IMR-90 (cell line): Measurements from ENCODE around the gene INTS2. TPM values are rescaled to one million over a fixed set of nuclear protein-coding genes. Genes with fewer than 3 reads are reported as not detected.

Experiments used
- ATAC-seq: fragments of 200-7000 bp; cut with Tn5 transposase; 2 replicates; pipeline ENCODE4 v1.9.1; 2020; ENCODE audit warnings: low read depth, mild to moderate bottlenecking, moderate library complexity
- BruUV-seq: library from RNA; stranded (reverse); fragments of 400-500 nt; replicated peaks from 2 replicates; lab custom pipeline; 2021; lab: Mats Ljungman, UMichigan
- CTCF ChIA-PET: fragments of 300-600 bp; formaldehyde crosslinking; extraction: SDS; loops from one replicate; lab custom pipeline; 2021; ENCODE audit warnings: antibody characterized with exemption; lab: Yijun Ruan, JAX
- POLR2A ChIA-PET: fragments of 300-600 bp; sonication (Branson Sonifier 250); formaldehyde crosslinking; loops from one replicate; lab custom pipeline; 2022; ENCODE audit warnings: antibody characterized with exemption; ENCODE audit not compliant: unreplicated experiment; lab: Charles Lee
- DNase-seq: peaks from one replicate; pipeline ENCODE4 v3.0.0; 2013
- H2AFZ ChIP-seq: replicated peaks from 2 replicates; pipeline ENCODE3; 2013; ENCODE audit warnings: low read length, mild to moderate bottlenecking; ENCODE audit not compliant: poor library complexity
- H2AK5ac ChIP-seq: 2 replicates; pipeline ENCODE4 v1.6.1; 2013; ENCODE audit warnings: low read depth, low read length, inconsistent platforms
- H2AK9ac ChIP-seq: replicated peaks from 2 replicates; pipeline ENCODE3; 2013; ENCODE audit warnings: mild to moderate bottlenecking, low read depth, low read length, moderate library complexity; ENCODE audit not compliant: poor library complexity
- H2BK120ac ChIP-seq: 2 replicates; pipeline ENCODE4 v1.6.1; 2013; ENCODE audit warnings: low read depth, low read length, inconsistent platforms
- H2BK15ac ChIP-seq: 3 replicates; pipeline ENCODE4 v1.6.1; 2013; ENCODE audit warnings: low read depth, low read length, inconsistent platforms
- H2BK20ac ChIP-seq: 2 replicates; pipeline ENCODE4 v1.6.1; 2013; ENCODE audit warnings: low read depth, mild to moderate bottlenecking, inconsistent platforms, low read length, moderate library complexity
- H2BK5ac ChIP-seq: 2 replicates; pipeline ENCODE4 v1.6.1; 2013; ENCODE audit warnings: mild to moderate bottlenecking, low read depth, low read length, inconsistent platforms; ENCODE audit not compliant: poor library complexity, severe bottlenecking
- H3K14ac ChIP-seq: replicated peaks from 2 replicates; pipeline ENCODE4 v1.6.1; 2013; ENCODE audit warnings: low read depth, low read length, inconsistent platforms
- H3K18ac ChIP-seq: 2 replicates; pipeline ENCODE4 v1.6.1; 2013; ENCODE audit warnings: low read depth, low read length, control low read depth
- H3K23ac ChIP-seq: 2 replicates; pipeline ENCODE4 v1.6.1; 2013; ENCODE audit warnings: low read depth, low read length, inconsistent platforms
- H3K27ac ChIP-seq: 2 replicates; pipeline ENCODE4 v1.5.1; 2013; ENCODE audit warnings: mild to moderate bottlenecking, control low read depth, low read length; ENCODE audit not compliant: insufficient read depth
- H3K27me3 ChIP-seq: 2 replicates; pipeline ENCODE4 v1.6.1; 2013; ENCODE audit warnings: low read length; ENCODE audit not compliant: control insufficient read depth, insufficient read depth
- H3K36me3 ChIP-seq: 2 replicates; pipeline ENCODE4 v1.6.1; 2013; ENCODE audit warnings: low read length, mixed read lengths; ENCODE audit not compliant: control insufficient read depth, insufficient read depth
- H3K4ac ChIP-seq: 2 replicates; pipeline ENCODE4 v1.6.1; 2013; ENCODE audit warnings: low read depth, low read length, inconsistent platforms
- H3K4me1 ChIP-seq: 2 replicates; pipeline ENCODE4 v1.6.1; 2013; ENCODE audit warnings: low read length, mixed read lengths; ENCODE audit not compliant: control insufficient read depth, insufficient read depth
- H3K4me2 ChIP-seq: 2 replicates; pipeline ENCODE4 v1.6.1; 2013; ENCODE audit warnings: low read depth, mild to moderate bottlenecking, control low read depth, low read length, moderate library complexity
- H3K4me3 ChIP-seq: 2 replicates; pipeline ENCODE4 v1.5.1; 2013; ENCODE audit warnings: low read depth, mild to moderate bottlenecking, control low read depth, low read length, moderate library complexity; ENCODE audit not compliant: insufficient read depth
- H3K56ac ChIP-seq: 2 replicates; pipeline ENCODE4 v1.6.1; 2013; ENCODE audit warnings: low read length, inconsistent platforms; ENCODE audit not compliant: insufficient read depth; ENCODE audit errors: extremely low read depth
- H3K79me1 ChIP-seq, 2 experiments: 2 replicates each; pipeline ENCODE4 v1.6.1; 2013; ENCODE audit warnings: low read length in 2 of 2, inconsistent platforms in 1 of 2, low read depth in 1 of 2
- H3K9ac ChIP-seq: 2 replicates; pipeline ENCODE4 v1.6.1; 2013; ENCODE audit warnings: low read depth, low read length, control low read depth
- H3K9me1 ChIP-seq: 2 replicates; pipeline ENCODE4 v1.6.1; 2013; ENCODE audit warnings: low read length, inconsistent platforms; ENCODE audit not compliant: insufficient read depth
- H3K9me3 ChIP-seq: 2 replicates; pipeline ENCODE4 v1.6.1; 2013; ENCODE audit warnings: low read length; ENCODE audit not compliant: control insufficient read depth, insufficient read depth
- H4K20me1 ChIP-seq: 2 replicates; pipeline ENCODE4 v1.6.1; 2013; ENCODE audit warnings: low read length, inconsistent platforms; ENCODE audit not compliant: insufficient read depth
- H4K5ac ChIP-seq: 2 replicates; pipeline ENCODE4 v1.6.1; 2013; ENCODE audit warnings: mild to moderate bottlenecking, low read depth, low read length, control low read depth
- H4K8ac ChIP-seq, 2 experiments: 2 replicates each; pipeline ENCODE4 v1.6.1; 2013; ENCODE audit warnings: low read depth in 2 of 2, low read length in 2 of 2, control low read depth in 1 of 2, inconsistent platforms in 1 of 2
- H4K91ac ChIP-seq: 2 replicates; pipeline ENCODE4 v1.6.1; 2013; ENCODE audit warnings: low read depth, low read length, inconsistent platforms; ENCODE audit not compliant: insufficient read depth
- MAFK ChIP-seq: IDR thresholded peaks from 2 replicates; pipeline ENCODE4 v1.6.1; 2012; ENCODE audit warnings: low read depth, low read length, improper control_type of control experiment
- RAD21 ChIP-seq: IDR thresholded peaks from 2 replicates; pipeline ENCODE4 v1.6.1; 2012; ENCODE audit warnings: low read length, improper control_type of control experiment
- WGBS, 2 experiments: methylation state at CpG; one replicate each; pipeline versions ENCODE4 v1.1.5 to v1.1.7; 2013; ENCODE audit warnings: missing lambda C conversion rate in 2 of 2; ENCODE audit not compliant: insufficient read length in 1 of 2; ENCODE audit errors: extremely low coverage in 2 of 2; 5-methylcytosine and 5-hydroxymethylcytosine counted together
- dilution Hi-C: fragments of 300-500 bp; cut with HindIII; formaldehyde crosslinking; loops from one replicate; pipeline ENCODE4 v1.14.3; 2018; ENCODE audit warnings: low sequenced_read_pairs; ENCODE audit not compliant: unreplicated experiment
- in situ Hi-C: fragments of 300-500 bp; cut with MboI; formaldehyde crosslinking; loops from 3 replicates; pipeline ENCODE4 v1.14.3; 2019; ENCODE audit warnings: low sequenced_read_pairs, inconsistent platforms, mixed read lengths
- intact Hi-C: fragments of 100-400 bp; cut with micrococcal nuclease; formaldehyde crosslinking; loops from 2 replicates; pipeline ENCODE4 v1.10.0; 2022
- polyA plus RNA-seq, 3 experiments: library from polyadenylated mRNA; depleted of rRNA; stranded (reverse); fragments of >200 nt; gene quantifications; 2 replicates each; pipeline ENCODE4 v1.2.3, GENCODE V29; 2012; ENCODE audit warnings: low replicate concordance in 1 of 3
- total RNA-seq: library from RNA; depleted of rRNA; stranded (reverse); fragments of >200 nt; gene quantifications from 2 replicates; pipeline ENCODE4 v1.2.3, GENCODE V29; 2012

The INTS2 gene
- total and polyA plus RNA-seq, 2 of the 4 experiments (the other 2 are of a cell fraction): 4.0 to 17.4 TPM

DNA sequence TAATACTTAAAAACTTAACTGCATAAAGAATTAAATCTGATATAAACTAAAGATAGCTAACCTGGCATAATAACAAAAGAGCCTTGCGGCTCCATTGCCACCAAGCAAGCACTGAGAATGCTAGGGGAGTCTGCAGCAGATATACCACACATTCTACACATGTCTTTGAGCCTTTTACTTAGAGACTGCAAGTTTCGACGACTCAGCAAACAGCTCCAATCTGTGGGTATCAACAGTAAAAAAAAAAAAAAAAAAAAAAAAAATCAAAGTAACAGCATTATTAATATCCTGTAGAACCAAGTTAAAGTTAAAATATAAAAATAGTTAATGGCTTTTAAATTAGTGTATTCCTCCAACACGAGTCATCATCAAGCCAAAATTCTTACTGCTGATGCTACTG, 27.8 kb upstream of the INTS2 start:
- no peaks in the 10 kb centered on the region; the same call in 1 of the 2 replicates for H3K9me3 ChIP-seq
- no peaks in the 10 kb centered on the region for H4K20me1 ChIP-seq
- no peaks in the 10 kb centered on the region for H3K27me3 ChIP-seq
- no TSS peak for BruUV-seq
- TF ChIP-seq RAD21 (no peak), MAFK (peak; percentile 96)
- H4K91ac ChIP-seq: no peak overlapping the region
- H3K18ac ChIP-seq: no peak overlapping the region
- intact Hi-C loops: no loop called here
- no peak overlapping the region for H2BK120ac ChIP-seq
- ATAC-seq (peak; percentile 32; the same call in 1 of the 2 replicates), DNase-seq (no peak)
- peaks cover 42% of the 10 kb centered on the region for H3K36me3 ChIP-seq
- H2BK20ac ChIP-seq: no peak overlapping the region
- H4K8ac ChIP-seq: no peak overlapping the region
- dilution Hi-C loops: no loop called here
- in situ Hi-C loops: no loop called here
- no peak overlapping the region for H2BK15ac ChIP-seq
- no peak overlapping the region for H3K4ac ChIP-seq
- H3K14ac ChIP-seq: no peak overlapping the region
- no peak overlapping the region for H3K27ac ChIP-seq
- no peak overlapping the region for H3K9ac ChIP-seq
- peaks cover 4 to 15% of the 10 kb centered on the region in 2 experiments; a peak in 3 of 4 replicates for H3K79me1 ChIP-seq
- H3K9me1 ChIP-seq: no peaks in the 10 kb centered on the region
- WGBS, 2 experiments: no CpG with 5 or more reads among the region's 4 CpGs
- H3K4me2 ChIP-seq: no peak overlapping the region
- CTCF ChIA-PET: interaction anchor here (0.6 kb wide), 1 partner anchor 65 kb away, joined by 3 read pairs; no protein-coding TSS in a partner anchor
- no peak overlapping the region for H2BK5ac ChIP-seq
- no peak overlapping the region for H2AK9ac ChIP-seq
- H2AFZ ChIP-seq: no peak overlapping the region
- no peak overlapping the region for H4K5ac ChIP-seq
- H2AK5ac ChIP-seq: no peak overlapping the region
- H3K23ac ChIP-seq: no peak overlapping the region
- H3K4me3 ChIP-seq: no peak overlapping the region
- H3K4me1 ChIP-seq: no peaks in the 10 kb centered on the region
- POLR2A ChIA-PET: interaction anchor here (0.6 kb wide), 1 partner anchor 24 kb away, joined by 6 read pairs; no protein-coding TSS in a partner anchor
- no peak overlapping the region for H3K56ac ChIP-seq
